Activated CD4-positive, alpha-beta T cell treated with anti-CD3 and anti-CD28 coated beads, Interleukin-10, Interleukin-2, amounts not matched to agents 100 ng/mL and 50 ng/mL, durations not matched to agents 16 hours and 8 hours (primary cell): Measurements from ENCODE around the gene C2orf92.
"Not testable (repeated sequence)": the region's sequence is repeated elsewhere in the genome, so short reads cannot be mapped to it uniquely, and the experiment has no call there.

Experiments used
- DNase-seq: peaks from one replicate; pipeline ENCODE4 v3.0.0-alpha.2; 2020

C2orf92 gene

DNA sequence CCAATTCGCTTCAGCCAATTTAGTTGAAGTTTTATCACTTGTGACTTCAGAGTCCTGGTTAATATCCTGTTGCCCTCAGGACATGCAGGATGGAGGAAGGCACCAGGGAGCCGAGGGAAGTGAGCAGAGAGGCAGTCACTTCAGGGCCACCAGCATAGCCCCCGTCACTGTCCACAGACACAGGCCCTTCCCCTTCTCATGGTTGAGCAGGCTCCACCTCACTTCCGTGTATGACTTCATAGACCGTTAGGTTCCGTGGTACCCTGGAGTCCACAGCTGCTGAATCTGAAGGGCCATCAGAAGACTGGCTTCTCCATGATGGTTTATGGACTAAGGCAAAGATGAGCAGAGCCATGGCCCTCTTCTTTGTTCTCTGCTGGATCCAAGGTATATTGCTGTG, at the start of gene C2orf92:
TSS of gene C2orf92 (plus strand) at position 266 of the 400 bp plus-strand sequence. CDS start at position 342, 76 bp downstream.
- DNase-seq: no peak

DNA sequence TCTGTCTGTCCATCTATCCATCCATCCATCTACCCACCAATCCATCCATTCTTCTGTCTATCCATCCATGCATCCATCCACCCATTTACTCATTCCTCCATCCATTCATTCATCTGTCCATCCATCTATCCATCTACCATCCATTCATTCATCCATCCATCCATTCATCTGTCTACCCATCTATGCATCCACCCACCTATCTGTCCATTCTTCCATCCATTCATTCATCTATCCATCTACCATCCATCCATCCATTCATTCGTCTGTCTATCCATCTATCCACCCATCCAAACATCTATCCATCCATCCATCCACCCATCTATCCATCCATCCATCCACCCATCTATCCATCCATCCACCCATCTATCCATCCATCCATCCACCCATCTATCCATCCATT, 49.0 kb upstream of the C2orf92 start:
- not testable (repeated sequence) for DNase-seq

DNA sequence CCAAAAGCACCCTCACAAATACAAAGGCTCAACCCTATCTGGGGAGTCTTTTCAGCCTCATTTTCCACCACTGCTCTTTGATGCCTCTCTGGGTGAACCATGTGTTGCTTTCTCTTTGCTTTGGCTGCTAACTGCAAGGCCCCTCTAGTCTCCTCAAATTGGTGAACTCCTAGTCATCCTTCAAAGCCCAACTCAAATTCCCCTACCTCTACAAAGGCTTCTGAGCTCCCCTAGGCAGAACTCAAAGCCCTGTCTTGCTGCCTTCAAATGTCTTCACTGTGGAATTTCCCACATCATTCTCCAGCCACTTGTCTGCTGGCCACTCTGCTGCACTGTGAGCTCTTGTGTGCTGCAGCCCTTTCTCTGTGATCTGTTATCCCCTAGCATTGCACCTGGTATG, 46.5 kb upstream of the C2orf92 start:
- DNase-seq: not testable (repeated sequence)

DNA sequence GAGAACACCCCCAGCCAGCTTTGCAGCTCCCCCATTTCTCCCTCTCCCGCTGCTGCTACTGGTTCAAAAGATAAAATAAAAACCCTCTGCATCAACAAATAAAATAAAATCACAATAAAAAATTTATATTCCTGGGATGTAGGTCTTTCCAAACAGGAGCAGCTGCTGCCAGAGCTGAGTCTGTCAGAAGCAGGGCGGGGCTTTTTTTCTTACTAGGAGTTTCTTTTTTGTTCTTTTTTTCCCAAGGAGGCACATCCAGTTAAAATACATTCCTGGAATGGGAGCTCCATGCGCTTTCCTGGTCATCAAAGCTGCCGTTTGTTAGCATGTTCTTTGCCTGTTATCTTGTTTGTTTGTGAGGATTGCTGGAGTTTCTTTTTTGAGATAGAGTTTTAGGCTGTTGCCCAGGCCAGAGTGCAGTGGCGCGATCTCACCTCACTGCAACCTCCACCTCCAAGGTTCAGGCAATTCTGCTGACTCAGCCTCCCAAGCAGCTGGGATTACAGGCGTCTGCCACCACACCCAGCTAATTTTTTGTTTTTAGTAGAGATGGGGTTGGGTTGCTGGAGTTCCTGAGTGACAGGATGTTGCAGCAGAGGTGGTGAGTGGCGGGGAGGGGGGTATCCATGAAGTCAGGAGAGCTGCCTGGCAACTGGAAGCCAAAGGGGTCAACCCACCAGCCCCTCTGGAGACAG, 44.0 kb upstream of the C2orf92 start:
- not testable (repeated sequence) for DNase-seq

DNA sequence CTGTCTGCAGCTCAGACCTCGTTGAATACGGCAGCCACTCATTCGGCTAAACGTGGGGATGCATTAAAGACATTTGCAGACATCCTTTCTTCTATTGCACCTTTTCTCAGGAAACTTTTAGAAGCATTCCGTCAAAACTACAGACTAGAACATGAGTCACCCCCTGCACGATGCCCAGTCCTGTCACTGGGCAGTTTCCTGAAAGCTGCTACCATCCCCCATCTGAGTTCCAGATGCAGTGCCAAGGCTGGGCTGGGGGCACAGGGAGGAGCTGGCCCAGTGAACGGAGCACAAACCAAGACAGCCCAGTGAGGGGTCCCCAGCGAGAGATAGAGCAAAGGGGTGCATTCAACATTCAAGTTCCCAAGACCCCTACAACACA, 43.5 kb upstream of the C2orf92 start:
- DNase-seq: not testable (repeated sequence)

DNA sequence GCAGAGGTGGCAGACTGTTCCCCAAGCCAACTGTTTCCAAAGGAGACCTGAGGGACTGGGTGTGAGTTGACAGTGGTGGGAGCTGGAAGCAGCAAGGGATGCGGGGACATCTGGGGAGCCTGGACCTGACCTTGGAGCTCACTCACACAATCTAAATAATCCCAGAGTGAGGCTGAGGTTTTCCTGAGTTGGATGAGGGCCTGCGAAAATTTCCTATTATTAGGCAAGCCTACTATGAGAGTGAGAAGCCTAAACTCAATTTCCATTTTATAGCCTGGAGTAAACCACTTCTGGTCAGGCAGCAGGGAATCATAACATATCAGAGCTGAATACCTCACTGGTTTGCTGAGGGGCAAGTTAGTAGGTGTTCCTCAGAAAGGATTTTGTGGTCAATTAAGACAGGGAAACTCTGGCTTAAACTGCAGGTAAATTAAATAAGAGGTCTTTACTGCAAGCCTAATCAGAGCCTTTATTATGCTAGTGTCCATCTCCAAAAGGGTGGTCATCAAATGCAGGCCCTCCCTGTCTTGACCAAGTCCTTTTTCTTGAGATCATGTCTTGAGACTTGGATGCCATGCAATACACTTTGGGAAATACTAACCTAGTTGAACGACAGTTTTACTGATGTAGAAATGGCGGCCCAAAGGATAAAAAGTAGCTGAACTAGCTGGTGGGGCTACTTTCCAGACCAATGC, 25.3 kb upstream of the C2orf92 start:
- DNase-seq: no peak

DNA sequence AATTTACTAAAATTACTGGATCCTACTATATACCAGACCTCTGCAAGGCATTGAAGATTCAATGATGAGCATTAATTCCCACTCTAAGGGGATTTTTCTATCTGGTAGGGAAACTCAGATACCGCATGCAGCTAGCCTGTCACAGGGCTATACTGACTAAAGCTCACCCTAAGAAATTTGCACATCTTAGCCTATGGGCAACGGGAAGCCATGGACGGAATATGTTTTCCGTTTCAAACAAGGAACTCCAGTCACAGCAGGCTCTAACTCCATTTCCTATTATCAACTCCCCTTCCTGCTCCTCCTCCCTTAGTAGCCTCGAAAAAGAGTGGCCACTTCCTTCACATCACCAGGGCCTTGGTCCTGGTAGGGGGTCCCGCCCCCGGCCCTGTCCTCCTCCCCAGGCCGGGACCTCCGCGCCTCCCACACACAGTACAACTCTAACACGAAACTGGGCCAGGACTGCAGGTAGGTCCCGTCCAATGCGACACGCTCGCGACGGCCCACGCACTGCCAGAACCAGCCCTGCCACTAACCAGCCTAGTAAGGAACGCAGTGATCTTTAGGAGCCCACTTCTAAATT, 24.3 kb upstream of the C2orf92 start:
- no peak for DNase-seq

DNA sequence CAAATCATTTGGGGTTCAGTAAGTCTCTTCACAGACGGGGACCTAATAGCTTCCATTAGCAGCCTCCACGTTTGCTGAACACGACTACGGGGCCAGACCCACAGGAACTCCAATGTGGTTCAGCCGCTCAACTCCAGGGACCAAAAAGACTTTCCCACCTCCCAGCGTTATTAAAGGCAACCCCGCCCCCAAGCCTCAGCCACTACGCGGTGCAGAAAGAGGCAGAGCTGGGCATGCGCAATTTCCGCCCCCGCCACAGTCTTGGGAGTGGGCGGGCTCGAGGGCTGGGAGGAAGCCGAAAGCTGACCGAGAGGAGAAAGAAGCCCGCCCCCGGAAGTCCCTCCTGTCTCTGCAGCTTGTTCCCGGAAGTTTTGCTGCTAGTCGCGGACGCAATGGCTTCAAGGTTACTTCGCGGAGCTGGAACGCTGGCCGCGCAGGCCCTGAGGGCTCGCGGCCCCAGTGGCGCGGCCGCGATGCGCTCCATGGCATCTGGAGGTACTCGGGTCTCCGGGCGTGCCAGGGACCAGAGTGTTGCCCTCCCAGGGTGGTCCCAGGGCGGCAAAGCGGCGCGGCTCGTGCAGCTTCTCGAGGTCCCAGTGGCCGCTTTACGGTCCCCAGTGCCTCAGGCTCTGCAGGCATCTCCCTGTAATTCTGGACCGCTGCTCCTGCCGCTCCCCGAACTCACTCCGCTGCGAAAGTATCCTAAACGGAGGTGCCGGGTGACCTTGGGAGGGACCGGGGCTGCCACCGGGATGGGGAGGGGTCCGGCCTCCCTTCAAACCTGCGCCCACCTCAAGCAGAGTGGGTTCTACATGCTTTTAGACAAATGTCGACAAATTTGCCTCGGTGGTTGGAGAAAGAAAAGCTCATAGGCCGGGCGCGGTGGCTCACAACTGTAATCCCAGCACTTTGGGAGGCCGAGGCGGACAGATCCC, 23.6 kb upstream of the C2orf92 start, which contains the start of gene COX5B:
TSS of gene COX5B (plus strand) at position 368 of the 935 bp plus-strand sequence. CDS start at position 393, 25 bp downstream.
- peak; percentile 99 for DNase-seq

DNA sequence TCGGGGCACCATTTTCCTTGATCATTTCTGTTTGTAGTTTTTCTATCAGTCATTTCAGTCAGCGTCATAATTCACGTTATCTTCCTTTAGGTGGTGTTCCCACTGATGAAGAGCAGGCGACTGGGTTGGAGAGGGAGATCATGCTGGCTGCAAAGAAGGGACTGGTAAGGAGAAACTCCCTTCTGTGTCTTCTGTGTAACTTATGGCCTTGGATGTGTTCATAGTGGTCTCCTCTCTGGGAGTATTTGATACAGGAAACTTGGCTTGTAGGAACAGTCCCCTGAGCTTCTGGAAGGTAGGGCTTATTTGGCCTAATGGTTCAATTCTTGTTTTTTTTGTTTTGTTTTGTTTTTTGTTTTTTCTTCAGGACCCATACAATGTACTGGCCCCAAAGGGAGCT, 22.5 kb upstream of the C2orf92 start:
- no peak for DNase-seq

DNA sequence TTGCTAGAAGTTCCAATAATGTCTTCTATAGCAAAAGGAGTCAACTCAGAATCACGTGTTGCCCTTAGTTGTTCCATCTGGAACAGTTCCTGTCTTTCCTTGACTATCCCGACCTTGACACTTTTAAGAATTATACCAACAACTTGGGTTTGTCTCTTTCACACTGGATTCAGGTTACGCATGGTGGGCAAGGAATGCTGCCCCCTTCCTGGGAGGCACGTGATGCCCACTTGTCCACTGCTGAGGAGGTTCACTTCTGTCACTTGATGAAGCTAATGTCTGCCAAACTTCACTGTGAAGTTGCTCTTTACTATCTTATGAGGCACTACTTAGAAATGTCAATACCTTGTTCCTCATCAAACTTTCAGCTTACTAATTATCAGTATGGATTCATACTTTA, 18.4 kb upstream of the C2orf92 start:
- no peak for DNase-seq

DNA sequence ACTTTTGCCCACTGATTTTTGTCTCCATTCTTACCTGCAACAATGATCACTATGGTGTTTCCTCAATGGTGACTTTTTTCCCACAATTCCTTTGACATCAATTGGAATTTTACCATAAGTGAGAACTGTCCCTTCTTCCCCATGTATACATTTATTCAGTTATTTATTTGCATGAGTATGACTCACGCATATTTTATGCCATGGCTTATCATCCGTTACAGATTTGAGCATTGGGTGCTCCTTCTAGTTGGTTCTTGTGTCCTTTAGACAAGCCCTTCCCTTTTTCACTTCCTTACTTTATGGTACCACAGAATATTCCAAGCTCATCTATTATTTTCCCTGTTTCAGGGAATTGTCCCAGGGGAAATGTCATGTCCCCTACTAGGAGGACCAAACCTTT, 16.0 kb upstream of the C2orf92 start:
- no peak for DNase-seq

DNA sequence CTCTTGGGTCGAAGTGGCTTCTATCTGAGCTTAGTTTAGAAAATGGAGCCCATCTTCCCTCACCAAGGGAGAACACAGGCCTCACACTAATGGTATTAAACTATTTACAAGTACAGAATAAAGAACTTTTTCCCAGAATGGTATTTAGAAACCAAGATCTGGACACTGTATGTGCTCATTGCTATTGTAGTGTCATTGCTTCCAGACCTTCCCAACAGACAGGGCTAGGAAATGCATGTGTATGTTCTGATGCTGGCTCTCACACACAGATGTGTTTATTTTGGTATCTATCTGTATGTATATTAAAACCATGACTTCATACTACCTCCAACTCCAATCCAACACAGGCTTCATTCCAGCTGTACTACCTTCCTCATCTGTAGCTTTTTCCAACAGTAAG, 15.6 kb upstream of the C2orf92 start:
- DNase-seq: no peak

DNA sequence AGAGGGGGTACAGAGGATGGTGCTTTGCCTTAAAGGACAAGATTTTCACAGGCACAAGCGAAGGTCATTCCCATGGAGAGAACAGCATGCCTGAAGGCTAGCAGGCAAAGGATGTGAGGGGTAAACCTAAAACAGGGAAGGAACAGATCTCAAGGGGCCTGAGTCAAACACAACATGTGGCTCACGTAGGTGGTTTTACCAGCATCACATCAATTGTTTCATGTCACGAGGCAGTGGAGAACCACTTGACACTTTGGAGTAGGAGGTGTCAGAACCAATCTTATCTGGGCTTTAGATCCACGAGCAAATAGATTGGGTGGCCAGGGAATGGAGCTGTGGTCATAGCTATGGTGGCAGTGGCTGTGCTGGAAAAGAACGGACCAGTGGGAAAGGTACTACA, 15.2 kb upstream of the C2orf92 start:
- no peak for DNase-seq

DNA sequence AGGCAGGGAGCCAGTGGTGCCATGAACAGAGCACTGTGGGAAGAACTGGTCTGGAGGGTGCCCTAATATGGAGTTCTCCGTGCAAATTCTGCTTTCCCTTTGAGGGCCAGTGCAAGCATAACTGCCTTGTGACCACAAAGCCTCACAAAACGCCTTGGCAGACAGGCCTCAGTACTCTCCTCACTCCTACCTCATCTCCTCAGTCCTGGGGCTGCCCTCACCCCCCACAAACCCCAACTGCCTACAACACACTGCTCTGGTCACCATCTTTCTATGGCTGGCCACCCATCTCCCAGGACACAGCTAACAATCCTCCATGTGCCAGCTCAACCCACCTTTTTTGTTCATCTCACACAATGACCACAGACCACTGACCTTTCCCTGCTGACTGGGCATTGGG, 14.7 kb upstream of the C2orf92 start:
- DNase-seq: no peak

DNA sequence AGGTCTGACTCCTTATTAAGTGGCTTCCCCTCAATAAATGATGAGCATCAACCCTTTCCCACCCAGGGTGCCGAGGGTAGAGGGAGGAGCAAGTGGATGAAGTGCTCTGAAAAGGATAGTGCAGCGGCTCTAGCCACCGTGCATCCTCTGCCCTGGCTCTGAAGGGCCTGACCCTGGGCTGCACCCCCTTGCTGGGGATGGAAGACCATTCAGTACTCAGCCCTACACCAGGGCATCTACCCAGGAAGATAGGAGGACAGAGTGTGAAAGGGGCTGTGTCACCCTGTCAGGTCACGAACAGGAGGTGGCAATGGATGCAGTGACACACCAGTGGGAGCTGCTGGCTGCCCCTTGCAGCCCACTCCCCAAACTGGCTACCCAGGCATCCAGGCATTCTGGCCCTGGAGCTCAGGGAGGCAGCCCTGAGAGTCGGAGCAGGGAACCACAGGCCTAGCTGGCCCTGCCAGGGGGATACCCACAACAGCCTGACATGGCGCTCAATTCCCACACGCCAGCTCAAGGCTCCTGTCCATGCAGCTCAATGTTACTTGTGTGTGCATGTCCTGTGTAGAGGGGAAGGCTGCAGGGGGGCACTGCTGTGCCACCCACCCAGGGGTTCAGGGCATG, 13.3 kb upstream of the C2orf92 start:
- no peak for DNase-seq

DNA sequence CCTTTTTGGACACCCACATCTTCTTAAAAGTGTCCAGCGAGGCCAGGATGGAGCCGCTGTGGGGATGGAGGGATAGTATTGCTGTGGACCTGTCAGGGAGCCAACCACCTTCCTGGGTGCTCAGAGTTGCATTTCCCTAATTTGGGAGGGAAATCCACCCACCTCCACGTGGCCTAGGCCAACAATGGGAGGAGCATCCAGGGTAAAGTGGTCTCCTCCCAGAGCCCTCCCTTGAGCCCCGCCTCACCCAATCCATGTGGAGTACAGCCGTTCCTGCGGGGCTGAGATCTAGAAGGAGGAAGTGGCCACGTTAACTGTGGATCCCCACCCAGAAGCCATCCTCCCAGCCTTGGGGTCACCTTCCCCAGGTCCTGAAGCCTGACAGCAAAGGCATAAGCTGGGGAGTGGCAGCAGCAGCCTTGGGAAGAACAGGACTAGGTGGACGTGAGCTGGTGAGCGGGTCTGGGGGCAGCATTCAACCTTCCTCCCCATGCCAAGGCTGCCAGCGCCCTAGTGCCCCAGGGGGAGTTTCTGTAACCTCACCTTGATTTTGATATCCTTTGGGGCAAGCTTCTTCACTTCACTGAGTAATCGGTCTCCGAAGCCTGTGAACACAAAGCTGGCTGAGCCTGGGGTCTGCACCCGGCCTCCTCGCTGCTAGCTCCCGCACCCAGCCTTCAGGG, 12.5 kb upstream of the C2orf92 start:
- no peak for DNase-seq

DNA sequence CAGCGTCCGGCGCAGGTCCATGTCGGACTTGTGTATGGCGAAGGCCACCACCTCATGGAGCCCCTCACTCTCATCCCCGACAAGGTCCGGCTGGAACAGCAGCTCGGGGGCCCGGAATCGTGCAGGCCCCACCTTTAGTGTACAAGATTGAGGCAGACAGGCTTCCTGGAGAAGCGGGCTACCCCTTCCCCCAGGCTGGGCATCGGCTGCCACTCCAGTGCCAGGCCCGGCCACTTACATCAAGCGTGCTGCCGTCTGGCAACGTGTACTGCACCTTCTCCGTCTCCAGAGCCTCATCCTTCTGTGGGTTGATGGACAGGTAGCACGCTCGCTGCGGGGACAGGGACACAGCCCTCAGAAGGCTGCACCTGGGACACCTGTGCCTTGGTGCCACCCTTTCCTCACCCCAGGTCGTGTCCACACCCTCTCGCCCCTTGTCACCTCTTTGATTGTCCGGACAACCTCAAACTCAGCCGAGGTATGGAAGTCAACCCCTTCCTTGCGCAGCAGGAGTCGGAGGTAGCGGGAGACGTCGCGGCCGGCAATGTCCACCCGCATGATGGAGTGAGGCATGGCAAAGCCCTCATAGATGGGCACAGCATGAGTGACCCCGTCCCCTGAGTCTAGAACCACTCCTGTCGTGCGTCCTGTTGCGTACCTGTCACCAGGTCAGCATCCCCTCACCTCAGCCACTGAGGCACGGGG, 11.4 kb upstream of the C2orf92 start:
- no peak for DNase-seq

DNA sequence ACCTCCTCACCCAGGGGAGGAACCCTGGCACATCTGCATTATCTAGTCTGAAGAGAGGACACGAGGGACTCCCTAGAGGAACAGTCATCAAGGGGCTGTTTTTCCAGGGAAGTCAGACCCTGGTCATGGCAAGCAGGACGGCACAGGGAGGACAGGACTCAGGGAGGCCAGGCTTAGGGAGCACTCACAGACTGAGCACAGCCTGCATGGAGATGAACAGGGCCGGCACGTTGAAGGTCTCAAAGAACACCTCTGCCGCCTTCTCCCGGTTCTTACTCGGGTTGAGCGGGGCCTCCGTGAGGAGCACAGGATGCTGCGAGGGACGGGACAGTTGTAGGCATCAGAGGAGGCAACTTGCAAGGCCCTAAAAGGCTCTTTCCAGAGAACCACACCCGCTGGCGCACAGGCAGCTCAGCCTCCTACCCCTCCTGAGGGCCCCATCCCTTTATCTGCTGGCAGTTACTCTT, 10.8 kb upstream of the C2orf92 start:
- no peak for DNase-seq

DNA sequence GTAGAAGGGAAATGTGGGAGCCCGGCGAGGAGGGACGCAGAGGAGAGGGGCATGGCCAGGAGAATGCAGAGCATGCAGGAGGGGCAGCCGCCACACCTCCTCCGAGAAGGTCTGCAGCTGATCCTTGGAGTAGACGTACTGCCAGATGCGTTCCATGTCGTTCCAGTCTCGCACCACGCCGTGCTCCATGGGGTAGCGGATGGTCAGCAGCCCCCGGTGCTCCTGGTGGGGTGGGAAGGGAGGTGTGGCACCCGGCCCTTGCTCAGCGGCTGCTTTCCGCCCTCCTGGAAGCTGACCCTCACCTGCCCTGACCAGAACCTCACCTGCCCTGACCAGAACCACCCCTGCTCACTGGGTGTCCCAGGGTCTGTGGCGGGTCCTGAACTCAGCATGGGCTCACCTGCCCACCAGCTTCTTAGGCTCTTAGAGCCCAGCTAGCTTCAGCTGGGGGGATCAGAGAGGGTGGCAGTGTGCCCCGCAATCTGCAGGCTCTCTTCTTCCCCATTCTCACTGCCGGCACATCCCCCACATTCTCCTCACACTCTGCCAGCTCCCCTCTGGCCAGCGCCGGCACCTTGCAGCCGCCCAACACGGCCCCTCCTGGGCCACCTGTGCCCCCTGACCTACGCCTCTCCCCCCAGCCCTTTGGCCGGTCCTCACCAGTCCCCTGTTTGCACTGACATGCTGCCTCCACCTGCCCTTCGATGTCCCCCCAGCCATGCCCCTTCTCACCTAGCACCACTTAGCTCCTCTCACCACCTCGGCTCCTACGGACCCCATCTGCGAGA, 10.1 kb upstream of the C2orf92 start:
- DNase-seq: no peak

DNA sequence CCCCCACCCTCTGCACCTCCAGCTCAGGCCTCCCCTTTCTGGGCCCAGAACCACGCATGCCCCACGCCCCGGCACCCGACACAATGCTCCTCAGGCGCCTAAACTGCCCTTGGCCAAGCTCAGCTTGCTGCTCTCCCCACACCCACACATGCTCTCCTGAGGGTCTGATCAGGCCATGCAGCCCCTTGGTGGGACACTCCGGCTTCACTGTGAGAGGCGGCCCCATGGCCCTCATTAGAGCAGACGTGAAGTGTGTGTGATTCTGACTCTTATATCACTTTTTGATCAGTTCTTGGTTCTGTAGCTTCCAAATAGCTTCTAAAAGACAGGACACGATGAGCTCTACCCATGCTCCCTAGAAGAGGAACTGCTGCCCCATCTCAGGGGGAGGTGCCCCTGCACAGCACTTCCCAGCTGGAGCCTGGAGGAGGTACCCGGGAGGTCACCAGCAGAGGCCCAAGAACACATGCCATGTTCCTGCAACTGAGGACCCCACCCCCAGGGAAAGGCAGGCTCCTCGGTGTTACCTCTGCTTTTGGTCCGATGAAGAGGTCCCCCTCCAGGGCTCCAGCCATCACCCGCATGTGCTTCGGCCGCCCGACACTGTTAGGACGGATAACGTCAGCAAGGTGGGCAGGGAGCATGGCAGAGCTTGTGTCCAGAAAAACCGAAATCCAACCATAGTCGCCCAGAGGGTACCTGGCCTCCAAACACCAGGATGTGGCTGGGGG, 9.3 kb upstream of the C2orf92 start:
- DNase-seq: no peak
